HG03442 (cell line): Measurements from ENCODE around the gene TYMS.

ENCODE experiments used
- ATAC-seq: cut with Tn5 transposase; IDR thresholded peaks from one replicate; pipeline ENCODE4 v1.9.1; 2021; ENCODE audit warnings: mild to moderate bottlenecking, moderate library complexity; ENCODE audit not compliant: unreplicated experiment

The TYMS gene

GRCh38 chr18:710418-711300 lies 53.2 kb downstream of the TYMS start:
- ATAC-seq, result no peak

GRCh38 chr18:711310-711656 lies 53.8 kb downstream of the TYMS start:
- ATAC-seq, result peak; percentile 11

GRCh38 chr18:711657-712400 lies 54.4 kb downstream of the TYMS start:
- peak; percentile 56 for ATAC-seq

GRCh38 chr18:712401-713134 lies 55.1 kb downstream of the TYMS start, which contains the start of gene ENOSF1:
Gene ENOSF1, minus strand, starts transcription at chr18:712630. Its CDS starts 43 bp downstream, at chr18:712587.
- peak; percentile 80 for ATAC-seq

DNA sequence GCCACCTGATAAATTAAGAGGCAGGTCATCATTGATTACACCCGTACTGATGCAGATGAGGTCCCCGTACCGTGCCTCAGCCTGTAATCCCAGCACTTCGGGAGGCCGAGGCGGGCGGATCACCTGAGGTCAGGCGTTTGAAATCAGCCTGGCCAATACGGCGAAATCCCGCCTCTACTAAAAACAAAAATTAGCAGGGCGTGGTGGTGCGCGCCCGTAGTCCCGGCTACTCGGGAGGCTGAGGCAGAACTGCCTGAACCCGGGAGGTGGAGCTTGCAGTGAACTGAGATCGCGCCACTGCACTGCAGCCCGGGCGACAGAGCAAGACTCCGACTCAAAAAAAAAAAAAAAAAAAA lies 55.7 kb downstream of the TYMS start:
- no peak for ATAC-seq

DNA sequence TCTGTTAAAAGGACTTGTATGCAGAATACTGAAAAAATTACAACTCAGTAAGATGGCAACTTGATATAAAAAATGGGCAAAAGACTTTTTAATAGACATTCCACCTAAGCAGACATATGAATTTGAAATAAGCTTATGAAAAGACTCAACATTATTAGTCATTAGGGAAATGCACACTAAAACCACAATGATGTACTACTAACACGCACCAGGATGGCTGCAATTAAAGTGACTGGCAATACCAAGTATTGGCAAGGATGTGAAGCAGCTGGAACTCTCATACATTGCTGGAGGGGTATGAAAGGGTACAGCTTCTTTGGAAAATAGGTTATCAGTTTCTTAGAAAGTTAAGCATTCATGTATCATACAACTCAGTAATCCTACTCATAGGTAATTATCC lies 58.2 kb downstream of the TYMS start:
- no peak for ATAC-seq

DNA sequence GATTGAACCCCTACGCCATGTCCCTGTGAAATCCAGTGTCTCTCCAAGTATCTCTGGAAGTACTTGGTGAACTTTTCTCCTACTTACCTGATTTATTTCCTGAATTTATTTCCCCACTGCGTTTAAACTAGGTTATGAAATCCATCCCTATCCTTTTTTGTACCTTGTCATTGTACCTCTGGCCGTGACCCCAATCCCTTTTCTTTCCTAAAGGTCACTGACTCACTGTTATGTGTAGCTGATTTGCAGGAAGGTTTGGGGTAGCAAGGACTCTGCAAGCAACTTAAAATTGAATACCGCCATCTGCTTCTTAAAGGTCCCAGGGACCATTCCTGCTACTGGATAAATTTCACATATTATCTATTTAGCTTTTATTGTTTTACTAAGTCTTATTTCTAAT lies 59.5 kb downstream of the TYMS start:
- no peak for ATAC-seq
